Body of pancreas (tissue), 4 donors: ENCODE data around the gene GTF3C5. TPM values are rescaled to one million over a fixed set of nuclear protein-coding genes. Genes with fewer than 3 reads are reported as not detected.
"Not testable (repeated sequence)": the region's sequence is repeated elsewhere in the genome, so short reads cannot be mapped to it uniquely, and the experiment has no call there.

Experiments used
- ATAC-seq: fragments of 150-250 bp; one replicate; pipeline ENCODE4 v1.9.1; 2016
- DNase-seq, 4 donors: peaks; one replicate each; pipeline ENCODE4 v3.0.0-alpha.2; 2019
- H3K27ac ChIP-seq, 4 donors: fragments of 200-600 bp; sonication (generic); 1 replicate in 3 of 4; 2 replicates in 1 of 4; pipeline versions ENCODE4 v1.5.1 to v1.6.1; 2016 to 2019; ENCODE audit warnings: mild to moderate bottlenecking in 1 of 4, mixed read lengths in 1 of 4, moderate library complexity in 1 of 4
- H3K27me3 ChIP-seq, 2 donors: fragments of 200-600 bp; sonication (generic); one replicate each; pipeline ENCODE4 v1.6.0; 2016; ENCODE audit warnings: mild to moderate bottlenecking in 1 of 2
- H3K36me3 ChIP-seq, 2 donors: fragments of 200-600 bp; sonication (generic); replicated peaks in 1 of 2; 2 replicates each; pipeline ENCODE4 v1.5.1; 2016; ENCODE audit warnings: low read depth in 2 of 2; ENCODE audit not compliant: insufficient read depth in 1 of 2
- H3K4me1 ChIP-seq: fragments of 200-600 bp; sonication (generic); one replicate; pipeline ENCODE4 v1.6.0; 2016
- H3K4me3 ChIP-seq, 2 donors: fragments of 200-600 bp; sonication (generic); 1 replicate in 1 of 2; 2 replicates in 1 of 2; pipeline ENCODE4 v1.5.1; 2016 to 2019
- H3K9me3 ChIP-seq, 3 donors: fragments of 200-600 bp; sonication (generic); 1 replicate in 2 of 3; 2 replicates in 1 of 3; pipeline ENCODE4 v1.5.1; 2016
- CTCF ChIP-seq, 7 experiments: fragments of 450-650 bp in 4 of 7; fragments of 200-600 bp in 3 of 7; sonication (generic) in 3 of 7; IDR thresholded peaks; one replicate each; pipeline ENCODE4 v1.5.1; 2016 to 2019; ENCODE audit warnings: antibody characterized with exemption in 7 of 7
- POLR2A ChIP-seq, 3 donors: fragments of 450-650 bp; IDR thresholded peaks; one replicate each; pipeline ENCODE4 v1.6.1; 2016; ENCODE audit warnings: antibody characterized with exemption in 3 of 3, mild to moderate bottlenecking in 2 of 3
- WGBS, 2 donors: methylation state at CpG; one replicate each; pipeline ENCODE4 v1.1.5; 2017; 5-methylcytosine and 5-hydroxymethylcytosine counted together
- intact Hi-C: fragments of 100-400 bp; cut with DNase I; formaldehyde crosslinking; loops from one replicate; pipeline ENCODE4 v1.15.1; 2023
- total RNA-seq, 2 donors: library from RNA; depleted of rRNA; stranded (reverse); fragments of >200 nt; gene quantifications; one replicate each; pipeline ENCODE4 v1.1.0, GENCODE V29; 2016

GTF3C5 gene
- total RNA-seq, 2 donors from 2014 or later = 43.1 to 57.7 TPM

- intact Hi-C loops = no loop called here
- no peak for ATAC-seq
- TF ChIP-seq POLR2A (IDR thresholded peaks at IDR 0.05) = no peak
- no peak for TF ChIP-seq CTCF (IDR thresholded peaks at IDR 0.05)
- DNase-seq = no peak
- Histone ChIP-seq H3K27me3 (no peaks in the 10 kb centered on the region), H3K9me3 (no peaks in the 10 kb centered on the region), H3K4me1 (no peaks in the 10 kb centered on the region), H3K4me3 (no peak overlapping the region), H3K36me3 (no peaks in the 10 kb centered on the region), H3K27ac (no peak overlapping the region)
- whole genome bisulfite sequencing, 2 donors = 64 to 67% methylated on average over 8 to 13 of the region's 13 CpGs
Observed at GRCh38 chr9:132996526-132996925, 34.3 kb upstream of the GTF3C5 start.

GRCh38 chr9:132997591-132997990 lies 33.2 kb upstream of the GTF3C5 start:
- Histone ChIP-seq H3K4me1 (no peaks in the 10 kb centered on the region), H3K9me3 (no peaks in the 10 kb centered on the region), H3K4me3 (no peak overlapping the region), H3K36me3 (no peaks in the 10 kb centered on the region), H3K27ac (no peak overlapping the region), H3K27me3 (no peaks in the 10 kb centered on the region)
- ATAC-seq (no peak), DNase-seq (no peak)
- no peak for TF ChIP-seq POLR2A (IDR thresholded peaks at IDR 0.05)
- TF ChIP-seq CTCF (IDR thresholded peaks at IDR 0.05) = no peak
- 31 to 55% methylated on average over 4 of the region's 4 CpGs for WGBS, 2 donors
- intact Hi-C loops = no loop called here

- intact Hi-C loops, H3K9me3 ChIP-seq: not testable (repeated sequence)
Observed at GRCh38 chr9:132998221-132998620, 32.6 kb upstream of the GTF3C5 start.

GRCh38 chr9:132998831-132999635 lies 31.8 kb upstream of the GTF3C5 start:
- H3K27ac ChIP-seq = no peak overlapping the region
- H3K4me3 ChIP-seq = no peak overlapping the region
- no peaks in the 10 kb centered on the region for H3K27me3 ChIP-seq
- H3K4me1 ChIP-seq = no peaks in the 10 kb centered on the region
- no peak for ATAC-seq
- TF ChIP-seq CTCF (IDR thresholded peaks at IDR 0.05) (no peak), POLR2A (IDR thresholded peaks at IDR 0.05) (no peak)
- 43 to 51% methylated on average over 11 to 18 of the region's 18 CpGs for WGBS, 2 donors
- H3K36me3 ChIP-seq = no peaks in the 10 kb centered on the region
- no peak for DNase-seq
- H3K9me3 ChIP-seq = no peaks in the 10 kb centered on the region
- intact Hi-C loops = no loop called here

More at GRCh38 chr9:132998221-132998620, 32.6 kb upstream of the GTF3C5 start:
- H3K4me3 ChIP-seq, DNase-seq, H3K27ac ChIP-seq, H3K36me3 ChIP-seq, H3K27me3 ChIP-seq, H3K4me1 ChIP-seq, ATAC-seq: not testable (repeated sequence)
- 63 to 78% methylated on average over 3 of the region's 4 CpGs for WGBS, 2 donors

- no peak overlapping the region for H3K4me3 ChIP-seq
- no peak overlapping the region for H3K27ac ChIP-seq
- no peaks in the 10 kb centered on the region for H3K27me3 ChIP-seq
- no peaks in the 10 kb centered on the region for H3K9me3 ChIP-seq
- no peak for DNase-seq
- no peaks in the 10 kb centered on the region for H3K4me1 ChIP-seq
- WGBS, 2 donors = 57 to 64% methylated on average over 7 to 13 of the region's 13 CpGs
- ATAC-seq = no peak
- TF ChIP-seq POLR2A (IDR thresholded peaks at IDR 0.05) (no peak), CTCF (IDR thresholded peaks at IDR 0.05) (no peak)
- intact Hi-C loops = no loop called here
- H3K36me3 ChIP-seq = no peaks in the 10 kb centered on the region
Observed at GRCh38 chr9:133002147-133003070, 28.4 kb upstream of the GTF3C5 start.
